ENCODE data around the gene HAS3. TPM values are rescaled to one million over a fixed set of nuclear protein-coding genes. Genes with fewer than 3 reads are reported as not detected.
A peak's percentile ranks its signal among the peaks of the same experiment; 100 is the strongest.

The HAS3 gene
- total RNA-seq, 4 donors from 2014 or later = 0.42 to 7.1 (median 2.1) TPM

DNA sequence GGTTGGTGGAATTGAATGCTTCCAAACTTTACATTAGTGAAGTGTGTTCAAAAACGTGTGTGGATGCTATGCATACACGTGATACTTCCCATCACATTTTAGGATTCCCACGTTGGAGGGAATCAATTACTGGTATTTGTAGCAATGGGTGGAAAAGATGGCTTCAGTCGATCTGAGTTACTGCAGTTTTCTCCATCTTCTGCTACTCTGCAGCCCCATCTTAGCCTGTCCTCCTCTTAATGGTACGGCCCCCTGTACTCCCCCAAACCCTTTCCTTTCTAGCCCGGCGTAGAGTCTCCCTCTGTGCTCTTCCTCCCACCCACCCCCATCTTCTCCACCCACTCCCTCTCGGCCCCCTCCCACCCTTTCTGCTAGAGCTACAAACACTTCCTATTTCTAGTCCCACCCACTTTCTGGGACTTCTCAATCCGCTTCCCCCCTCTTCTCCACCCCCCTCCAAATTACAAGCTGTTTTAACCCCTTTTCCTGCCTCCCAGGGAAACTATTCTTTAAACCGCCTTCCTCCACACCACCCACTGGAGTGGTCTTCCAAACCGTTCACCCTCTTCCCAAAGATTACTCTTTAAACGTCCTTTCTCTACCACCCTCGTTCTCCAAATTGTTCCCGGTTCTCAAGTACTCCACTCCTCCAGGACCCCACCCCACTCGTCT lies 25.9 kb downstream of the HAS3 start:
- Histone ChIP-seq H3K9me3 (no peaks in the 10 kb centered on the region), H3K4me3 (peak overlapping the region; percentile 69 to 85 (median 75)), H3K27ac (peak overlapping the region; percentile 89 to 96 (median 94)), H3K4me1 (peaks cover 0 to 44% (median 11%) of the 10 kb centered on the region in 4 donors), H3K36me3 (peaks cover 0 to 32% (median 0%) of the 10 kb centered on the region in 3 donors), H3K27me3 (no peaks in the 10 kb centered on the region)
- no peak for DNase-seq (ENCODE audit: low spot score in 2 of 2)
- WGBS, 2 donors = 1% methylated on average over 15 of the region's 15 CpGs
- TF ChIP-seq POLR2A (IDR thresholded peaks at IDR 0.05) (no peak), EP300 (IDR thresholded peaks at IDR 0.05) (no peak)
- TF ChIP-seq, protein P1, sequence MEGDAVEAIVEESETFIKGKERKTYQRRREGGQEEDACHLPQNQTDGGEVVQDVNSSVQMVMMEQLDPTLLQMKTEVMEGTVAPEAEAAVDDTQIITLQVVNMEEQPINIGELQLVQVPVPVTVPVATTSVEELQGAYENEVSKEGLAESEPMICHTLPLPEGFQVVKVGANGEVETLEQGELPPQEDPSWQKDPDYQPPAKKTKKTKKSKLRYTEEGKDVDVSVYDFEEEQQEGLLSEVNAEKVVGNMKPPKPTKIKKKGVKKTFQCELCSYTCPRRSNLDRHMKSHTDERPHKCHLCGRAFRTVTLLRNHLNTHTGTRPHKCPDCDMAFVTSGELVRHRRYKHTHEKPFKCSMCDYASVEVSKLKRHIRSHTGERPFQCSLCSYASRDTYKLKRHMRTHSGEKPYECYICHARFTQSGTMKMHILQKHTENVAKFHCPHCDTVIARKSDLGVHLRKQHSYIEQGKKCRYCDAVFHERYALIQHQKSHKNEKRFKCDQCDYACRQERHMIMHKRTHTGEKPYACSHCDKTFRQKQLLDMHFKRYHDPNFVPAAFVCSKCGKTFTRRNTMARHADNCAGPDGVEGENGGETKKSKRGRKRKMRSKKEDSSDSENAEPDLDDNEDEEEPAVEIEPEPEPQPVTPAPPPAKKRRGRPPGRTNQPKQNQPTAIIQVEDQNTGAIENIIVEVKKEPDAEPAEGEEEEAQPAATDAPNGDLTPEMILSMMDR (IDR thresholded peaks at IDR 0.05) = no peak

- DNase-seq (ENCODE audit: low spot score in 2 of 2) = peak; percentile 35 to 50
- Histone ChIP-seq H3K27ac (peak overlapping the region; percentile 89 to 96 (median 94)), H3K4me1 (peaks cover 0 to 38% (median 11%) of the 10 kb centered on the region in 4 donors), H3K9me3 (no peaks in the 10 kb centered on the region), H3K36me3 (peaks cover 0 to 32% (median 0%) of the 10 kb centered on the region in 3 donors), H3K27me3 (no peaks in the 10 kb centered on the region), H3K4me3 (peak overlapping the region; percentile 69 to 85 (median 75))
- TF ChIP-seq, protein P1 (IDR thresholded peaks at IDR 0.05) = no peak
- TF ChIP-seq EP300 (IDR thresholded peaks at IDR 0.05) (no peak), POLR2A (IDR thresholded peaks at IDR 0.05) (no peak)
- WGBS, 2 donors = 1 to 3% methylated on average over 41 to 50 of the region's 53 CpGs
These were observed 26.5 kb downstream of the HAS3 start for GRCh38 chr16:69131839-69132423.

GRCh38 chr16:69132424-69133252 lies 27.2 kb downstream of the HAS3 start, which contains the start of the genes CHTF8 and UTP4:
Gene CHTF8, minus strand, starts transcription at chr16:69132588. Its CDS starts 11,130 bp downstream, at chr16:69121458.
Gene UTP4, plus strand, starts transcription at chr16:69132649. Its CDS starts 811 bp downstream, at chr16:69133460.
- 1% methylated on average over 42 to 67 of the region's 78 CpGs for WGBS, 2 donors
- TF ChIP-seq POLR2A (IDR thresholded peaks at IDR 0.05) (peak; percentile 97 to 99), EP300 (IDR thresholded peaks at IDR 0.05) (peak in 1 of 2 donors; percentile 90)
- TF ChIP-seq, protein P1 (IDR thresholded peaks at IDR 0.05) = peak in 1 of 5 experiments; percentile 54
- H3K36me3 ChIP-seq = peaks cover 0 to 35% (median 0%) of the 10 kb centered on the region in 3 donors
- no peaks in the 10 kb centered on the region for H3K27me3 ChIP-seq
- peak within 1 kb of the TSS; percentile 69 to 87 (median 78) for H3K4me3 ChIP-seq
- peak within 1 kb of the TSS; percentile 89 to 96 (median 94) for H3K27ac ChIP-seq
- no peaks in the 10 kb centered on the region for H3K9me3 ChIP-seq
- peak; percentile 65 to 78 for DNase-seq (ENCODE audit: low spot score in 2 of 2)
- peaks cover 0 to 38% (median 11%) of the 10 kb centered on the region in 4 donors for H3K4me1 ChIP-seq

GRCh38 chr16:69133373-69133954 lies 28.0 kb downstream of the HAS3 start:
- Histone ChIP-seq H3K27me3 (no peaks in the 10 kb centered on the region), H3K4me3 (peak overlapping the region; percentile 69 to 87 (median 78)), H3K9me3 (no peaks in the 10 kb centered on the region), H3K4me1 (peaks cover 0 to 38% (median 11%) of the 10 kb centered on the region in 4 donors), H3K36me3 (peaks cover 0 to 36% (median 0%) of the 10 kb centered on the region in 3 donors), H3K27ac (peak overlapping the region in 2 of 4 donors; percentile 89 to 96)
- no peak for DNase-seq (ENCODE audit: low spot score in 2 of 2)
- TF ChIP-seq POLR2A (IDR thresholded peaks at IDR 0.05) (no peak), EP300 (IDR thresholded peaks at IDR 0.05) (no peak)
- TF ChIP-seq, protein P1 (IDR thresholded peaks at IDR 0.05) = no peak
- 15 to 27% methylated on average over 5 of the region's 5 CpGs for WGBS, 2 donors
